K562 (cell line): ENCODE measurements around the gene SMIM8. TPM values are rescaled to one million over a fixed set of nuclear protein-coding genes. Genes with fewer than 3 reads are reported as not detected.

ENCODE experiments used
- ATAC-seq: fragments of 200-7000 bp; cut with Tn5 transposase; 3 replicates; pipeline ENCODE4 v1.9.1; 2020; ENCODE audit warnings: moderate library complexity
- BruUV-seq: library from RNA; stranded (reverse); fragments of 400-500 nt; replicated peaks from 2 replicates; lab custom pipeline; 2021; lab: Mats Ljungman, UMichigan
- CTCF ChIA-PET: fragments of 300-600 bp; formaldehyde crosslinking; extraction: SDS; loops from one replicate; lab custom pipeline; 2021; ENCODE audit warnings: low intra/inter-chr PET ratio; lab: Yijun Ruan, JAX
- POLR2A ChIA-PET: fragments of 300-600, 350-650 bp; sonication (Branson Sonifier 250); formaldehyde crosslinking; extraction: SDS; loops from one replicate; lab custom pipeline; 2021; ENCODE audit warnings: antibody characterized with exemption, inconsistent platforms; lab: Yijun Ruan, JAX
- DNase-seq, 4 experiments: peaks; one replicate each; pipeline versions ENCODE4 v3.0.0 to v3.0.0-alpha.2; 2011 to 2018; ENCODE audit warnings: low spot score in 3 of 4, mixed read lengths in 3 of 4; ENCODE audit errors: extremely low read depth in 1 of 4
- FAIRE-seq: peaks from 2 replicates; lab custom pipeline; 2011; peaks lifted over from hg19 to GRCh38; lab: Jason Lieb, UNC
- H2AFZ ChIP-seq: 2 replicates; pipeline ENCODE4 v1.6.0; 2011; ENCODE audit warnings: low read depth, low read length, control low read depth, inconsistent platforms
- H3K27ac ChIP-seq: fragments of 200-600 bp; 3 replicates; pipeline ENCODE4 v1.8.0; 2011; ENCODE audit warnings: low read depth, mild to moderate bottlenecking, control low read depth, inconsistent platforms, low read length, moderate library complexity, mixed read lengths; ENCODE audit errors: extremely low read depth
- H3K27me3 ChIP-seq, 2 experiments: fragments of 300-600 bp in 1 of 2; 2 replicates in 1 of 2; 3 replicates in 1 of 2; pipeline versions ENCODE4 v1.6.0 to v1.8.0; 2011; ENCODE audit warnings: inconsistent platforms in 2 of 2, low read length in 2 of 2, mild to moderate bottlenecking in 1 of 2, mixed read lengths in 1 of 2, moderate library complexity in 1 of 2; ENCODE audit not compliant: control insufficient read depth in 2 of 2, insufficient read depth in 2 of 2
- H3K36me3 ChIP-seq: fragments of 300-600 bp; 3 replicates; pipeline ENCODE4 v1.8.0; 2011; ENCODE audit warnings: mild to moderate bottlenecking, low read length, inconsistent platforms; ENCODE audit not compliant: control insufficient read depth, insufficient read depth
- H3K4me1 ChIP-seq, 2 experiments: fragments of 200-600 bp in 1 of 2; replicated peaks in 1 of 2; 2 replicates in 1 of 2; 3 replicates in 1 of 2; pipeline versions ENCODE4 v1.5.1 to v1.8.0; 2011; ENCODE audit warnings: inconsistent platforms in 2 of 2, low read length in 2 of 2, mild to moderate bottlenecking in 1 of 2, mixed read lengths in 1 of 2, moderate library complexity in 1 of 2; ENCODE audit not compliant: control insufficient read depth in 2 of 2, insufficient read depth in 2 of 2
- H3K4me2 ChIP-seq: 2 replicates; pipeline ENCODE4 v1.6.1; 2011; ENCODE audit warnings: low read length, control low read depth, inconsistent platforms, mixed read lengths; ENCODE audit not compliant: insufficient read depth
- H3K4me3 ChIP-seq: fragments of 200-600 bp; sonication (generic), shearing (Covaris generic); 2 replicates; pipeline ENCODE4 v1.5.1; 2016; ENCODE audit warnings: control low read depth, inconsistent platforms
- H3K79me2 ChIP-seq: fragments of 200-600 bp; 3 replicates; pipeline ENCODE4 v1.8.0; 2011; ENCODE audit warnings: low read length, inconsistent platforms; ENCODE audit not compliant: control insufficient read depth, insufficient read depth
- H3K9ac ChIP-seq, 2 experiments: 2 replicates each; pipeline versions ENCODE4 v1.6.0 to v1.6.1; 2011; ENCODE audit warnings: low read depth in 2 of 2, low read length in 2 of 2, control low read depth in 1 of 2, inconsistent platforms in 1 of 2, mild to moderate bottlenecking in 1 of 2, mixed read lengths in 1 of 2; ENCODE audit not compliant: insufficient read depth in 1 of 2
- H3K9me1 ChIP-seq: one replicate; pipeline ENCODE4 v1.6.0; 2011; ENCODE audit warnings: inconsistent platforms, mild to moderate bottlenecking, low read length, moderate library complexity; ENCODE audit not compliant: control insufficient read depth, insufficient read depth
- H3K9me3 ChIP-seq: replicated peaks from 2 replicates; pipeline ENCODE4 v1.5.1; 2011; ENCODE audit warnings: low read depth, low read length, inconsistent platforms; ENCODE audit not compliant: control insufficient read depth, insufficient read depth
- H4K20me1 ChIP-seq: replicated peaks from 2 replicates; pipeline ENCODE4 v1.6.1; 2011; ENCODE audit warnings: low read length, inconsistent platforms, mixed read lengths; ENCODE audit not compliant: control insufficient read depth, insufficient read depth
- BCOR ChIP-seq: fragments of 450-650 bp; IDR thresholded peaks from 2 replicates; pipeline ENCODE4 v1.6.1; 2016
- ELF4 ChIP-seq: fragments of 450-650 bp; formaldehyde crosslinking; IDR thresholded peaks from 2 replicates; pipeline ENCODE4 v1.4.0; 2022; ENCODE audit warnings: missing genetic modification characterization
- GABPB2 ChIP-seq: fragments of 250-450 bp; sonication (Bioruptor Pico); conservative IDR thresholded peaks from 2 replicates; pipeline ENCODE4 v1.5.1; 2021; ENCODE audit warnings: mild to moderate bottlenecking
- L3MBTL2 ChIP-seq: fragments of 450-650 bp; IDR thresholded peaks from 2 replicates; pipeline ENCODE4 v1.6.1; 2016; ENCODE audit warnings: mild to moderate bottlenecking, moderate library complexity
- NCOA4 ChIP-seq: fragments of 450-650 bp; IDR thresholded peaks from 2 replicates; pipeline ENCODE4 v1.6.1; 2018; ENCODE audit warnings: mild to moderate bottlenecking; ENCODE audit not compliant: partially characterized antibody
- TARDBP ChIP-seq: fragments of 450-650 bp; IDR thresholded peaks from 2 replicates; pipeline ENCODE4 v1.6.1; 2016
- TEAD1 ChIP-seq, 2 experiments: fragments of 450-650 bp in 1 of 2; sonication (generic) in 1 of 2; formaldehyde crosslinking; IDR thresholded peaks; 2 replicates each; pipeline versions ENCODE4 v1.4.0 to v1.8.0; 2020 to 2022; ENCODE audit warnings: mild to moderate bottlenecking in 2 of 2, missing genetic modification reagents in 1 of 2
- U2AF2 ChIP-seq: fragments of 200-400 bp; formaldehyde crosslinking; optimal IDR thresholded peaks from 2 replicates; pipeline ENCODE3; 2017; ENCODE audit warnings: low read depth, mild to moderate bottlenecking, low read length
- ZBED1 ChIP-seq: IDR thresholded peaks from 2 replicates; pipeline ENCODE4 v1.6.1; 2014
- ZBTB8A ChIP-seq: fragments of 450-650 bp; IDR thresholded peaks from 2 replicates; pipeline ENCODE4 v1.6.1; 2018; ENCODE audit warnings: mild to moderate bottlenecking, moderate library complexity; ENCODE audit not compliant: partially characterized antibody
- ZNF507 ChIP-seq: conservative IDR thresholded peaks from 2 replicates; pipeline ENCODE4 v1.6.1; 2017; ENCODE audit warnings: missing genetic modification characterization, missing compliant biosample characterization
- WGBS: fragments of 100-300 bp; shearing (Covaris generic); methylation state at CpG from one replicate; pipeline ENCODE4 v1.1.6; 2016; ENCODE audit warnings: low coverage, mixed read lengths; ENCODE audit not compliant: insufficient coverage; ENCODE audit errors: missing lambda C conversion rate; 5-methylcytosine and 5-hydroxymethylcytosine counted together
- in situ Hi-C: fragments of 300-500 bp; cut with MboI; formaldehyde crosslinking; loops from 4 replicates; pipeline ENCODE4 v1.15.0; 2018; ENCODE audit warnings: inconsistent platforms, mixed read lengths
- intact Hi-C: fragments of 100-400 bp; cut with micrococcal nuclease; formaldehyde crosslinking; loops from 2 replicates; pipeline ENCODE4 v1.14.2; 2022
- polyA plus RNA-seq, 8 experiments: library from polyadenylated mRNA; depleted of rRNA in 4 of 8; stranded (reverse) in 5 of 8; unstranded in 3 of 8; fragments of >200 nt; fragmentation: Nextera tagmentation in 2 of 8; fragmentation: Illumina TruSeq in 1 of 8; extraction: Ambion mirVana in 2 of 8; extraction: Trizol in 1 of 8; gene quantifications; 2 replicates each; pipeline versions ENCODE4 v1.2.1 to v1.2.3, GENCODE V29; 2011 to 2014; ENCODE audit warnings: inconsistent platforms in 1 of 8, missing spikeins in 1 of 8
- total RNA-seq, 7 experiments: library from RNA; depleted of rRNA in 6 of 7; stranded (reverse); fragments of >200 nt in 6 of 7; fragmentation: Illumina TruSeq in 2 of 7; extraction: Trizol in 2 of 7; gene quantifications; 2 replicates each; pipeline versions ENCODE4 v1.2.1 to v1.2.3, GENCODE V29; 2011 to 2021; ENCODE audit warnings: low replicate concordance in 1 of 7
- TF ChIP-seq, protein P1 (sequence below): fragments of 450-650 bp; formaldehyde crosslinking; IDR thresholded peaks from 2 replicates; pipeline ENCODE4 v1.4.0; 2020; ENCODE audit warnings: mild to moderate bottlenecking
- TF ChIP-seq, protein P2 (sequence below): fragments of 250-450 bp; sonication (Bioruptor Pico); IDR thresholded peaks from 2 replicates; pipeline ENCODE4 v1.4.0; 2020
- TF ChIP-seq, protein P3 (sequence below): sonication (generic); formaldehyde crosslinking; IDR thresholded peaks from 2 replicates; pipeline ENCODE4 v1.8.0; 2023; ENCODE audit warnings: mild to moderate bottlenecking, missing genetic modification reagents

SMIM8 gene
- total and polyA plus RNA-seq, 9 of the 15 experiments (the other 6 are each of a cell fraction or from before 2014, with no cell fraction given): 8.3 to 53.7 (median 15.1) TPM

DNA sequence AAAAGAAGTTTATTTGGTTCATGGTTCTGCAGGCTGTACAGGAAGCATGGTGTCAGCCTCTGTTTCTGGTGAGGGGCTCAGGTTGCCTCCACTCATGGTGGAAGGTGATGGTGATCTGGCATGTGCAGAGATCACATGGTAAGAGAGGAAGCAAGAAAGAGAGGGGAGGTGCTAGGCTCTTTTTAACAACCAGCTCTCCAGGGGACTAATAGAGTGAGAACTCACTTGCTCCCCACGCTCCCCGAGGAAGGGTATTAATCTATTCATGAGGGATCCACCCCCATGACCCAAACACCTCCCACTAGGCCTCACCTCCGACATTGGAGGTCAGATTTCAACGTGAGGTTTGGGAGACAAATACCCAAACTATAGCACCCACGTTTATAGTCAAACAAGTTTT is 10.6 kb downstream of the SMIM8 start:
- Histone ChIP-seq H4K20me1 (no peaks in the 10 kb centered on the region), H3K9me3 (no peaks in the 10 kb centered on the region), H2AFZ (no peak overlapping the region), H3K27ac (no peak overlapping the region; the same call in 2 of the 3 replicates), H3K9ac (no peak overlapping the region; a peak in 1 of 4 replicates), H3K27me3 (no peaks in the 10 kb centered on the region), H3K4me3 (no peak overlapping the region), H3K36me3 (no peaks in the 10 kb centered on the region), H3K4me1 (peaks cover 8 to 24% of the 10 kb centered on the region in 2 experiments), H3K9me1 (peaks cover 3% of the 10 kb centered on the region), H3K79me2 (peaks cover 38% of the 10 kb centered on the region), H3K4me2 (no peak overlapping the region; the same call in 1 of the 2 replicates)
- in situ Hi-C loops (no loop called here), intact Hi-C loops (no loop called here)
- no peak for FAIRE-seq
- peak; percentile 59 for ATAC-seq
- ChIA-PET POLR2A (no interaction called here), CTCF (no interaction called here)
- DNase-seq: no peak
- WGBS: 15% methylated on average over 5 of the region's 5 CpGs
- BruUV-seq: no TSS peak
- TF ChIP-seq ZBED1 (no peak), BCOR (no peak), TARDBP (no peak), NCOA4 (no peak), L3MBTL2 (peak; percentile 35; the same call in 1 of the 2 replicates), U2AF2 (no peak), ZBTB8A (no peak), GABPB2 (CRISPR knock-in tag) (no peak), TEAD1 (CRISPR knock-in tag; IDR thresholded peaks at IDR 0.05) (no peak), ELF4 (CRISPR knock-in tag) (no peak), ZNF507 (no peak)
- TF ChIP-seq, protein P1, sequence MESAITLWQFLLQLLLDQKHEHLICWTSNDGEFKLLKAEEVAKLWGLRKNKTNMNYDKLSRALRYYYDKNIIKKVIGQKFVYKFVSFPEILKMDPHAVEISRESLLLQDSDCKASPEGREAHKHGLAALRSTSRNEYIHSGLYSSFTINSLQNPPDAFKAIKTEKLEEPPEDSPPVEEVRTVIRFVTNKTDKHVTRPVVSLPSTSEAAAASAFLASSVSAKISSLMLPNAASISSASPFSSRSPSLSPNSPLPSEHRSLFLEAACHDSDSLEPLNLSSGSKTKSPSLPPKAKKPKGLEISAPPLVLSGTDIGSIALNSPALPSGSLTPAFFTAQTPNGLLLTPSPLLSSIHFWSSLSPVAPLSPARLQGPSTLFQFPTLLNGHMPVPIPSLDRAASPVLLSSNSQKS: no peak
- TF ChIP-seq, protein P2, sequence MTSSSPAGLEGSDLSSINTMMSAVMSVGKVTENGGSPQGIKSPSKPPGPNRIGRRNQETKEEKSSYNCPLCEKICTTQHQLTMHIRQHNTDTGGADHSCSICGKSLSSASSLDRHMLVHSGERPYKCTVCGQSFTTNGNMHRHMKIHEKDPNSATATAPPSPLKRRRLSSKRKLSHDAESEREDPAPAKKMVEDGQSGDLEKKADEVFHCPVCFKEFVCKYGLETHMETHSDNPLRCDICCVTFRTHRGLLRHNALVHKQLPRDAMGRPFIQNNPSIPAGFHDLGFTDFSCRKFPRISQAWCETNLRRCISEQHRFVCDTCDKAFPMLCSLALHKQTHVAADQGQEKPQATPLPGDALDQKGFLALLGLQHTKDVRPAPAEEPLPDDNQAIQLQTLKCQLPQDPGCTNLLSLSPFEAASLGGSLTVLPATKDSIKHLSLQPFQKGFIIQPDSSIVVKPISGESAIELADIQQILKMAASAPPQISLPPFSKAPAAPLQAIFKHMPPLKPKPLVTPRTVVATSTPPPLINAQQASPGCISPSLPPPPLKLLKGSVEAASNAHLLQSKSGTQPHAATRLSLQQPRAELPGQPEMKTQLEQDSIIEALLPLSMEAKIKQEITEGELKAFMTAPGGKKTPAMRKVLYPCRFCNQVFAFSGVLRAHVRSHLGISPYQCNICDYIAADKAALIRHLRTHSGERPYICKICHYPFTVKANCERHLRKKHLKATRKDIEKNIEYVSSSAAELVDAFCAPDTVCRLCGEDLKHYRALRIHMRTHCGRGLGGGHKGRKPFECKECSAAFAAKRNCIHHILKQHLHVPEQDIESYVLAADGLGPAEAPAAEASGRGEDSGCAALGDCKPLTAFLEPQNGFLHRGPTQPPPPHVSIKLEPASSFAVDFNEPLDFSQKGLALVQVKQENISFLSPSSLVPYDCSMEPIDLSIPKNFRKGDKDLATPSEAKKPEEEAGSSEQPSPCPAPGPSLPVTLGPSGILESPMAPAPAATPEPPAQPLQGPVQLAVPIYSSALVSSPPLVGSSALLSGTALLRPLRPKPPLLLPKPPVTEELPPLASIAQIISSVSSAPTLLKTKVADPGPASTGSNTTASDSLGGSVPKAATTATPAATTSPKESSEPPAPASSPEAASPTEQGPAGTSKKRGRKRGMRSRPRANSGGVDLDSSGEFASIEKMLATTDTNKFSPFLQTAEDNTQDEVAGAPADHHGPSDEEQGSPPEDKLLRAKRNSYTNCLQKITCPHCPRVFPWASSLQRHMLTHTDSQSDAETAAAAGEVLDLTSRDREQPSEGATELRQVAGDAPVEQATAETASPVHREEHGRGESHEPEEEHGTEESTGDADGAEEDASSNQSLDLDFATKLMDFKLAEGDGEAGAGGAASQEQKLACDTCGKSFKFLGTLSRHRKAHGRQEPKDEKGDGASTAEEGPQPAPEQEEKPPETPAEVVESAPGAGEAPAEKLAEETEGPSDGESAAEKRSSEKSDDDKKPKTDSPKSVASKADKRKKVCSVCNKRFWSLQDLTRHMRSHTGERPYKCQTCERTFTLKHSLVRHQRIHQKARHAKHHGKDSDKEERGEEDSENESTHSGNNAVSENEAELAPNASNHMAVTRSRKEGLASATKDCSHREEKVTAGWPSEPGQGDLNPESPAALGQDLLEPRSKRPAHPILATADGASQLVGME (CRISPR knock-in tag): no peak
- TF ChIP-seq, protein P3, sequence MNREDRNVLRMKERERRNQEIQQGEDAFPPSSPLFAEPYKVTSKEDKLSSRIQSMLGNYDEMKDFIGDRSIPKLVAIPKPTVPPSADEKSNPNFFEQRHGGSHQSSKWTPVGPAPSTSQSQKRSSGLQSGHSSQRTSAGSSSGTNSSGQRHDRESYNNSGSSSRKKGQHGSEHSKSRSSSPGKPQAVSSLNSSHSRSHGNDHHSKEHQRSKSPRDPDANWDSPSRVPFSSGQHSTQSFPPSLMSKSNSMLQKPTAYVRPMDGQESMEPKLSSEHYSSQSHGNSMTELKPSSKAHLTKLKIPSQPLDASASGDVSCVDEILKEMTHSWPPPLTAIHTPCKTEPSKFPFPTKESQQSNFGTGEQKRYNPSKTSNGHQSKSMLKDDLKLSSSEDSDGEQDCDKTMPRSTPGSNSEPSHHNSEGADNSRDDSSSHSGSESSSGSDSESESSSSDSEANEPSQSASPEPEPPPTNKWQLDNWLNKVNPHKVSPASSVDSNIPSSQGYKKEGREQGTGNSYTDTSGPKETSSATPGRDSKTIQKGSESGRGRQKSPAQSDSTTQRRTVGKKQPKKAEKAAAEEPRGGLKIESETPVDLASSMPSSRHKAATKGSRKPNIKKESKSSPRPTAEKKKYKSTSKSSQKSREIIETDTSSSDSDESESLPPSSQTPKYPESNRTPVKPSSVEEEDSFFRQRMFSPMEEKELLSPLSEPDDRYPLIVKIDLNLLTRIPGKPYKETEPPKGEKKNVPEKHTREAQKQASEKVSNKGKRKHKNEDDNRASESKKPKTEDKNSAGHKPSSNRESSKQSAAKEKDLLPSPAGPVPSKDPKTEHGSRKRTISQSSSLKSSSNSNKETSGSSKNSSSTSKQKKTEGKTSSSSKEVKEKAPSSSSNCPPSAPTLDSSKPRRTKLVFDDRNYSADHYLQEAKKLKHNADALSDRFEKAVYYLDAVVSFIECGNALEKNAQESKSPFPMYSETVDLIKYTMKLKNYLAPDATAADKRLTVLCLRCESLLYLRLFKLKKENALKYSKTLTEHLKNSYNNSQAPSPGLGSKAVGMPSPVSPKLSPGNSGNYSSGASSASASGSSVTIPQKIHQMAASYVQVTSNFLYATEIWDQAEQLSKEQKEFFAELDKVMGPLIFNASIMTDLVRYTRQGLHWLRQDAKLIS (CRISPR knock-in tag): no peak
